HG03469 (cell line): ENCODE measurements around the gene GPATCH8.
"Not testable (repeated sequence)": the region's sequence is repeated elsewhere in the genome, so short reads cannot be mapped to it uniquely, and the experiment has no call there.

Experiments
- ATAC-seq: cut with Tn5 transposase; IDR thresholded peaks from one replicate; pipeline ENCODE4 v1.9.1; 2021; ENCODE audit warnings: mild to moderate bottlenecking, moderate library complexity, moderate number of reproducible peaks; ENCODE audit not compliant: unreplicated experiment

The GPATCH8 gene

DNA sequence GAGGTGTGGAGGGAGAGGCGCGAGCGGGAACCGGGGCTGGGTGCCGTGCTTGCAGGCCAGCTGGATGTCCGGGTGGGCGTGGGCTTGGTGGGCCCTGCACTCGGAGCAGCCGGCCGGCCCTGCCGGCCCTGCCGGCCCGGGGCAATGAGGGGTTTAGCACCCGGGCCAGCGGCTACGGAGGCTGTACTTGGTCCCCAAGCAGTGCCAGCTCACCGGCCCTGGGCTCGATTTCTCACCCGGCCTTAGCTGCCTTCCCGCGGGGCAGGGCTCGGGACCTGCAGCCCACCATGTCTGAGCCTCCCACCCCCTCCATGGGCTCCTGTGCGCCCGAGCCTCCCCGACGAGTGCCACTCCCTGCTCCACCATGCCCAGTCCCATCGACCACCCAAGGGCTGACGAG, 24.7 kb upstream of the GPATCH8 start:
- ATAC-seq, result no peak

DNA sequence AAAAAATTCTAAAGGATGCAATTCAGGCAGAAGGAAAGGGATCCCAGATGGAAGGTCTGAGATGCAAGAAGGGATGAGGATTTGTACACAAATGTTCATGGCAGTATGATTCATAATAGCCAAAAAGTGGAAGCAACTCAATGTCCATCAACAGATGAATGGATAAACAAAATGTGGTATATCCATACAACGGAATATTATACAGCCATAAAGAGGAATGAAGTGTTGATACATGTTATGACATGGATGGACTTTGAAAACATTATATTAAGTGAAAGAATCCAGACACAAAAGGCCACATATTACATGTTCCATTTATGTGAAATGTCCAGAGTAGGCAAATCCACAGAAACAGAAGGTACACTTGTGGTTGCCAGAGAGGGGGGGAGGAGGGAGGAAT, 23.9 kb upstream of the GPATCH8 start:
- no peak for ATAC-seq

DNA sequence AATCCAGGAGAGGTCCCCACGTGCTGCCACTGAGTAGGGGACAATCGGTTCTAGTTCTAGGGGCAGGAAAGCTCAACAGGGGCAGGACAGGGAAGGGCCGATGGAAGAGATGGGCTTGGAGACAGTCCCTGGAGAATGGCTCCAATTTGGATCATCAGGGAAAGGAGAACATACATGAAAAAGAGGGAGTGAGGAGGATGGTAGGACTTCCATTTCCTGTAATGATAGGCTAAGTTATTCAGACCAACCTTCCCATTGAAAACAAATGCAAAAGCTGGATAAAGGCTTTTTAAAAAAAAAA, 20.4 kb upstream of the GPATCH8 start:
- ATAC-seq, result no peak

DNA sequence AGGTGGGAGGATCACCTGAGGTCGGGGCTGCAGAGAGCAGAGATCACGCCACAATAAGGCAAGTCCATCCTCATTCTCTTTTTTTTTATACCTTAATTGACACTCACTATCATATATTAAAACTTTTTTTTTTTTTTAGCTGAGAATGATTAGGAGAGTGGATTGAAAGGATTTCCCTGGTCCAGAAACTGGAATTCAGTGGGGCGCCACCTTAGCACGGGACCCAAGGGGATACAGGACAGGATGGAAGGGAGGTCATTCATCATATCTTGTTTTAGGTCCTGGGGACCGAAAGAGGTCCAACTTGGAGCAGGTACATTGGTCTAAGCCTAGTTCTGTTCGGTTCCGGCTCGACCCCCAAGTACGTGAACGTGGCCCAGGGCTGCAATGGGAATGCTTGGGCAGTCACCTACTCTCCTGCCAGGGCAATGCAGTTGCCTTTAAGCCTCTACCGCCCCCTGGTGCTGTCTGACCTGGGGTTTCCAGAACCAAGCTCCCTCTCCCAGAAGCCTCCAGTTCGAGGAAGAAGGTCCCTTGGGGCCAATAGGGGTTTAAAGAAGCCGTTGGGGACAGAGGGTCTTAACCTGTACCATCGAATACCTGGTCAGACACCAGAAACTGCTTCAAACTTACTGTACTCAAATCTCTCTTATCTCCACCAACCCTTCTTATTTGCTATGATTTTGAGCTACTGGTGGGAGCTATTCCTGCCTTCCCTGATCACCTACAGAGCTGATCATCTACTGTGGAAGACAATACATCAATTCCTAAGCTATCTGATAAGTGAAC, 19.9 kb upstream of the GPATCH8 start:
- ATAC-seq, result no peak

DNA sequence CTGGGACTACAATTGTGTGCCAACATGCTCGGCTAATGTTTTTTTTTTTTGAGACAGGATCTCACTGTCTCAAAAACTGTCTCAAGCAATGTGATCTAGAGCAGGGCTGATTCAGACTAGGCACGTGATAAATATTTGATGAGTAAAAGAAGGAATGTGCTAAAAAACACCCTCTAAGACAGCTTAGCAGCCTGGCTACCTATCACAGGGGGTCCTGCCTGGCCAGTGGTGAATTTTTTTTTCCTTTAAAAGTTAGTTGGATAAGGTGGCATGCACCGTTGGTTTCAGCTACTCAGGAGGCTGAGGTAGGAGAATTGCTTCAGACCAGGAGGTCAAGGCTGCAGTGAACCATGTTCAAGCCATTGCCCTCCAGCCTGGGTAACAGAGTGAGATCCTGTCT, 14.8 kb upstream of the GPATCH8 start:
- no peak for ATAC-seq

DNA sequence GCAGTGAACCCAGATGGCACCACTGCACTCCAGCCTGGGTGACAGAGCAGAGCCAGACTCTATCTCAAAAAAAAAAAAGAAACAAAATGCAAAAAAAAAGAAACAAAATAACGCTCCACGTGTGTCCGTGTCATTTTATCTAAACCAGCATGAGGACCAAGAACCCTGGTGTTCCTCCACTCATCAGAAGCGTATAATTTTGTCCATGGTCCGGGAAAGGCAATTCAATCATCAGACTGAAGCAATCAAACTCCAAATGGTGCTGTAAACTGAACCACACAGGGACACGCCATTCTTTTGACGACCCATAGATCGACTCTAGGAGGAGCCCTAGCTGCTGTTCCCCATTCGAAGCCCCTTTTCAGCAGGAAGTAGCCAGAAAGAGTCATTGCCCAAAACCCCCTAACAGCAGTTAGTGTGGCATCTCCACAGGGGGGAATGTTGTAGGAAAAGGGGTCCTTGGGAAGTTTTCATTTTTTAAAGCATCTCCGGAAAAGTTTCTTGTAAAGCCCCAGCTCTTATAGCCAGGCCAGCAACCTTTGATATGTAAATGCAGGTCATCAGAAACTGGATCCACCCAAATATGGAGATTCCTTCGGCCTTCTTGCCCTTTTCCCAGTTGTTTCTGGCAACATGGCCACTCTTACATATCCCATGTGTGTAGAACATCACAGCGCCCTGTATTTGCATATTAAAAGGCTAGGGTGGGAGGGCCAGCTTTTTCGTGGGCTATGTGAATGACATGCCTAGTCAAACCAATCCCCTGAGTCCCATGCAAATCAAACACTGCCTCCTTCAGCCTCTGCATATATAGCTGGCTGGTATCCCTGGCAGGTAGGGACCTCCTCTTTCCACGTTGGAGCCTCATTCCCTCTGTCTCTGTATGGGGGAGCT, 8.3 kb upstream of the GPATCH8 start:
- ATAC-seq, result not testable (repeated sequence)

DNA sequence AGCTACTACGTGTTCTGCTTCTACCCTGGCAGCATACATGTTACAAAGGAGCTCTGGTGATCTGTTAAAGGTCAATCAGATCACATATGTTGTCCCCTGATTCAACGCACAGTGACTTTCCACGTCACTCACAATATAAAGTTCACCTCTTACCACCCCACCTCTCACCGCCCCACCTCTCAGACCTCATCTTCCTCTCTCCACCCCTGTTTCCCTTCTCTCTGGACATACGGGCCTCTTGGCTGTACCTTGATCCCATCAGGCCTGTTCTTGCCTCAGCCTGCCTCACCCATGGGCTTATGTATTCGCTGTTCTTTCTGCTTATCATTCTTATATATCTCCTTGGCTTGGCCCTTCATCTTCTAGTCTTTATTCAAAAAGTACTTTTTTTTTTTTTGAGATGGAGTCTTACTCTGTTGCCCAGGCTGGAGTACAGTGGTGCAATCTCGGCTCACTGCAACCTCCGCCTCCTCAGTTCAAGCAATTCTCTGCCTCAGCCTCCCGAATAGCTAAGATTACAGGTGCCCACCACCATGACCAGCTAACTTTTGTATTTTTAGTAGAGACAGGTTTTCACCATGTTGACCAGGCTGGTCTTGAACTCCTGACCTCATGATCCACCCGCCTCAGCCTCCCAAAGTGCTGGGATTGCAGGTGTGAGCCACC, 3.9 kb upstream of the GPATCH8 start:
- not testable (repeated sequence) for ATAC-seq

DNA sequence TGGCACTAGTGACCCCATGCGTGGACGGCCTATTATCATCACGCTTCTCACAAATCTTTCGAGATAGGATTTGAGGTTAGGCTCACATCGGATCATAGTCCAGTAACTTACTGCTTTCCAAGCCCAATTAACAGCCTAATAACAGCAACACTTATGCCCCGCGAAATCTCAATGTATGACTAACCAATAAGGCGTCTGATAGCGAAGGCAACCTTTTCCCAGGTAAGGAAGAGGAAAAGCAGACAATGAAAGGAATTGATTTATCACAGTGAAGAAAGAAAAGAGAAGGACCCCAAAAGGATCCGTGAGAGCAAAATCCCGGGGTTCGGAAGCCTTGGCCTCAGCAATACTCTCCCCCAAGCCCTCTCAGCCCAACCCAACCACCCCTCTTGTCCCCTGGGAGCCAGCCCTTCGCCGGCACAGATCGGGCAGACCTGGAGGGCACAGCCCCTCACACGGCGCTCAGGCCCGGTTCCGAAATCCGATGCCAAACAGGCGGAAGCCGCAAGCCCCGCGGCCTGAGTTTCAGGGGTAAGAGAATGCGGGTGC, 534 bp downstream of the GPATCH8 start:
- no peak for ATAC-seq

DNA sequence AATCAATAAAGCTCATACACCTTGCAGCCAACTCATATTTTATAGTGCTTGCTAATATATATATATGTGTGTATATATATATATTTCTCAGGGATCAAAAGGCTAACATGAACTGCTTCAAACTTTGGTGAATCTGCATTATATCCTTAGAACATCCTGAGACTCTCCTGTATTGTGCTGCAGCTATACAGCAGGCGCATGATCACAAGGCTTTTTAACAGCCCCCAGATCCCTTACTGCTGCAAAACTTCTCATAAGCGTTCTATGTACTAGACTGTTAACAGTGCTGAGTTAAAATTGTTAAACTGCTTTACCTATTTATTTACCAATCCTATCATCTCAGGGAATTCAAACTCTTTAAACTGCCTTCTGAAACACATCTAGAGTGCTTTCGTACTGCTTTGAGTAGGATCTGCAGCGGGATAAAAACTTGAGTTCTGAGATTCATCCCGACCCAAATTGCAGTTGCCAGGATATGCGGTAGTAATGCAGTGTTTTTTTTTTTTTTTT, 1.3 kb downstream of the GPATCH8 start:
- ATAC-seq, result no peak

DNA sequence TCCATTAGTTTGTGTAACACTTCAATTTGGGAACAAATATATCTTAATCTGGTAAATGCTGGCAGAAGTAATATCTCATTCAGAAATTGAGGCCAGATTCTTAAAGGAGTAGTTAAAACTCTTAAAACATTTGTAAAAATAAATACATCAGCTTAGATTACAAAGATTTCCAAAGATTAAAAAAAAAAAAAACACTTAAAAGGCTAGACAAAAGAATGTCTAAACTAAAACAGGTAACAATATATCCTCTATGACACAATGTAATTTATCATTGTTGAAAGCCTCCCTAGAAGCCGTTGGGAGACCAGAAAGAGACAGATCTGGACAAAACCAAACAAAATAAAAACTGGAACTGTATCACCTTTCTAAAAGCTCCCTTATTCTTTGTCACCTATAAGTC, 3.5 kb downstream of the GPATCH8 start:
- no peak for ATAC-seq

DNA sequence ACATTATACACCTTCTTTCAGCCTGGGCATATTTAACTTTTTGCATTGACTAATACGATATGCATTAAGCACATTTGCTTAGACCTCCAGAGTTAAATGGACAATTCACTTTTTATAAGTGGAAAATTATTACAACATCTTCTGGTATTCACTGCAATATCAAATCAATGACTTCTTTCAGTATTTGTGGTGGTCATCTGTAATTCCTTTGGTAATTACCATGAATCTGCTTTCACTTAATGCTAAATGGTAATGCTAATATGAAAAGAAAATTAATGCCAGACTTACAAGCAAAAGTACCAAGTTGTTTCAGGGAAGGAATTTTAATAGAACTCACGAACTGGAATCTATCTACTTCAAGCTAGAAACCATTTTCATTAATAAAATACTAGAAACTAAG, 6.4 kb downstream of the GPATCH8 start:
- ATAC-seq, result no peak

DNA sequence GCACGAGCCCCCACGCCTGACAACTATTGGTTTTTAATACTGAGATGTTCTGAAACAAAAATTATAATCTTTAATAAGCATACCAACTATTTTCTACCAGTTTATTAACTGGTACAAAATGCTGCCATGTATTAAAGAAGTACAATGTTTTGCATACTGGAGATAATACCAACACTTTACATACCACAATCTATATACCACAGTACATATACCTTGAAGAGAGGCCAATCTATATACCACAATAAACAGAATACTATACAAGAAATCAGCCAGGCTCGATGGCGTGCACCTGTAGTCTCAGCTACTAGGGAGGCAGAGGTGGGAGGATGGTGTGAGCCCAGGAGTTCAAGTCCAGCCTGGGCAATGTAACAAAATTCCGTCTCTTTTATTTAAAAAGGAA, 9.9 kb downstream of the GPATCH8 start:
- ATAC-seq, result no peak

DNA sequence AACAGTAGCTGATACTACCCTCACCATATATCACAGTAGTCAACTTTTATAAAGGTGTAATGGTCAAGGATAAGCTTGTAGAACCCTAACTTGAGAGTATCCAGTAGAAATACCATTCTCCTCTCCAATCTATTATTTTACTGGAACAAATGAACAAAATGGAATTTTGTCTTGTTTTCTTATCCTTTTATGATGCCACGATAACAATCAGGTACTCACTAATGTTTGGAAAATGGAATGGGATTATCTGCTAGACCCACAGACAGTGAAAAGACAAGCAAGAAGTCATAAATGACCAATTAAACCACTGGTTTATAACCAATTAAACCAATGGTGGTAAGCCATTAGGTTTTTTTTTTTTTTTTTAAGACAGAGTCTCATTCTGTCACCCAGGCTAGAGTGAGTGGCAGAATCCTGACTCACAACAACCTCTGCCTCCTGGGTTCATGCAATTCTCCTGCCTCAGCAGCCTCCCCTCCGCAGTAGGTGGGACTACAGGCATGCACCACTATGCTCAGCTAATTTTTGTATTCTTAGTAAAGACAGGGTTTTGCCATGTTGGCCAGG, 10.4 kb downstream of the GPATCH8 start:
- no peak for ATAC-seq

DNA sequence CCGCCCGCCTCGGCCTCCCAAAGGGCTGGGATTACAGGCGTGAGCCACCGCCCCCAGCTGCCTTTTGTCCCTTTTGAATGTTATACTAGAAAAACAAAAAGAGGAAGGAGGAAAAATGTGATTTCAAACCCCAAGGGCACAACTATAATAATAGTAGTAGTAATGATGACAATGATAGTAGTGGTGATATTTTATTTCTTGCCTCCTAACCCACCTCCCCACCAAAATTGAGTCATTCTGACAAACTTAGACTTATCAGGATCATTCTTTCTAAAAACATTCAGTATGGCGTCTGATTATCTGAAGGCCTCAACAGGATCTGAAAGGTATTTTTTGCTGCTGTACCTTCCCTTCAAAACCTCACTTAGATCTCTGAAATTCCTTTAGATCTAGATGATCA, 13.6 kb downstream of the GPATCH8 start:
- no peak for ATAC-seq

DNA sequence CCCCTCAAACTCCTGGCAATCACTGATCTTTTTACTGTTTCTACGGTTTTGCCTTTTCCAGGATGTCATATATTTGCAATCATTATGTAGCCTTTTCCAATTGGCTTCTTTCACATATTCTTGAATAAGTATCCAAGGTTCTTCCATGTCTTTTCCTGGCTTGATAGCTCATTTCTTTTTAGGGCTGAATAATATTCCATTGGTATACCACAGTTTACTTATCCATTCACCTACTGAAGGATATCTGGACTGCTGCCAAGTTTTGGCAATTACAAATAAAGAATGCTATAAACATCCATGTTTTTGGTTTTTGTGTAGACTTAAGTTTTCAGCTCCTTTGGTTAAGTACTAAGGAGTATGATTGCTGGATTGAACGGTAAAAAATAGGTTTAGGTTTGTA, 16.0 kb downstream of the GPATCH8 start:
- no peak for ATAC-seq

DNA sequence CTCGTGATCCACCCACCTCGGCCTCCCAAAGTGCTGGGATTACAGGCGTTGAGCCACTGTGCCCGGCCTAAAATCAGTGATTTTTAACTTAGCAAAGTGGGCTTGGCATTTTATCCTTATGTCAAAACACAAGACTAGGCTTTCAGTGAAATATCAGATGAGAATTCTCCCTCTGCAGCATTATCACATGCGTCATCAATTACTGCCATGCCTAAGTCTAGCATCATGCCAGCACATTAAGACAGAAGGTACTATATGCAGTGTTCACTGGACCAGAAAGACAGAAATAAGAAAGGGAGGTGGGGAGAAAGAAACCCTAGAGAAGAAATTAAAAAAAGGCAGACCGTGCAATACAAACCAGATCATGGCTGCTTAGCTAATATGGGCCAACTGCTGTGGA, 29.8 kb downstream of the GPATCH8 start:
- no peak for ATAC-seq

DNA sequence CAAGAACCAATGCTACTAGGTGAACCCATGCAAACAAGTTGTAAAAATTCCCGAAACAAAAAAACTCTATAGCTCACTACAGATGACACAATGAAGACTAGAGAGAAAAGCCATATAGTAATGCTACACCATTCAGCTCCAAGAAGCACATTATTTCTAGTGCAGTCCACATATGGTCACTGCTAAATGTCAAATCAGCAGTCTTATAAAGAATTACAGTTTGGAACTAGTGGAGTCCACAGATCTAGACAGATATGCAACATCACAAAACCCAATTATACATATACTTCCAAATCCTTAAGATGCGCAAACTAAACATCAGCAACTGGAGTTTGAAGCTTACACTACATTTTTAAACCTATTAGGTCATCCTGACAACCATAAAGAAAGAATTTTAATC, 33.5 kb downstream of the GPATCH8 start:
- ATAC-seq, result no peak

DNA sequence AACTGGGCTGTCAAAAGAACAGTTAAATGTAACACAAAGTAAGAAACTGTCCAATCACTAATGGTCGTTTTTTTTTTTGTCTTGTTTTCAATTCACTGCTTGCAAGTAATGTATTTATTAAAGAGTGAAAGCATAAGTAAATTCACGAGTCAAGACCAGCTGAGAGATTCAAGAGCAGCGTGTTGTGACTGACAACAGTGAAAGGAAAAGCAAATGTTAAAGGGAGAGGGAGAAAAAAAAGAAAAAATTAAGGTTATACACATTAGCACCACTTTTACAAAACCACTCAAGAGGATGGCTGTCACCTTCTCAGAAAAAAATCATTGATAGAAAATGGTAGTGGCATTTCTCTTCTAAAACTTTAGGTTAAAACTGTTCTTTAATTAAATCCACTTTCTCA, 36.1 kb downstream of the GPATCH8 start:
- ATAC-seq, result no peak

DNA sequence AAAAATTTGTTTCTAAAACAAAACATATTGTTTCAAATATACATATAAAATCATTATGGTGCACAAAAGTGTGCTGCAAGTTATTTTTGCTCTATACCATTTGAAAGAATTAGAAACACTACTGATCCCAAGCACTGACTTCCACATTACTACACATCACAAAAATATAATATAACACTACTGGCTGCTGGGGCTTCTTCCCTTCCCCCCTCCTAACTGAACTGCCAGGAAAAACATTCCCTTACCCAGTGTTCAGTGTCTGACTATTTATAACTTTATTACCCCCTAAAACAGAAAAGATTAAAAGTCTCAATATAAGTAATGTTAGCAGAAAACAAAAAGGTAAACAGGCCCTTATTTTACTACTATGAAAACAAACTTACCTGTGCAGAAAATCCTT, 36.9 kb downstream of the GPATCH8 start:
- ATAC-seq, result no peak

DNA sequence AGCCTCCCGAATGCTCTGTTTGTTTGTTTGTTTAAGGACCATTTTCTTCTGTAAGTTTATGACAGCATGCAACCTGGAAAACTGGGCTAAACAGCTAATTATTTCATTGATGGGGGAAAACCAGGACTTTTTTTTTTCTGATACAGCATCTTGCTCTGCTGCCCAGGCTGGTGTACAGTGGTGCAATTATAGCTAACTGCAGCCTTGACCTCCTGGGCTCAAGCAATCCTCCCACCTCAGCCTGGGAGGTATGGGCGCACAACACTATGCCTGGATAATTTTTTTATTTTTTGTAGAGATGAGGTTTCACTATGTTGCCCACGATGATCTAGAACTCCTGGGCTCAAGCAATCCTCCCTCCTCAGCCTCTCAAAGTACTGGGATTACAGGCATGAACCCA, 37.3 kb downstream of the GPATCH8 start:
- ATAC-seq, result no peak

DNA sequence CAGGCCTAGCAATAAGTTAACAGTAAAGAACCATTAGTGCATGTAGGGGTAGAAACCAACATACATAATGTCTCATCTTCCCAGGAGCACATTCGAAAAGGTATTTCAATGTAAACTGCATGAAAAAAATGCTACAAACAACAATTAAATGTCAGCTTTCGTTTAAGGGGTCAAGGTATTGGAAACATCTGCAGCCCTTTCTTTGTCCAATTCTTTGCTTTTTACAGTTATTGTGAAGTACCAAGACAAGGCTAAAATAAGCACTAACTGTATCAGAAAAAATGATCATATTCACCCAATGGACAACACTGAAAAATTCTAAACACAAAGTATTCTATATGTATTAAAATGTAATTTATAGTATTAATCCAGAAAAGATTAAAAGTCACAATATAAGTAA, 37.9 kb downstream of the GPATCH8 start:
- no peak for ATAC-seq
